HEK293 (cell line): ENCODE measurements around the gene PRTG.
A peak's percentile ranks its signal among the peaks of the same experiment; 100 is the strongest.

Experiments used
- BCL11A ChIP-seq: fragments of 450-650 bp; formaldehyde crosslinking; IDR thresholded peaks from 2 replicates; pipeline ENCODE4 v1.5.1; 2016; ENCODE audit warnings: low read depth, missing biosample characterization, missing genetic modification characterization
- GLI2 ChIP-seq: fragments of 450-650 bp; formaldehyde crosslinking; IDR thresholded peaks from 2 replicates; pipeline ENCODE4; 2017; ENCODE audit warnings: missing biosample characterization, missing genetic modification characterization, low read depth, borderline replicate concordance
- KLF10 ChIP-seq: fragments of 450-650 bp; IDR thresholded peaks from 2 replicates; pipeline ENCODE4 v1.5.1; 2018; ENCODE audit warnings: missing biosample characterization, mild to moderate bottlenecking, missing genetic modification characterization
- OSR2 ChIP-seq: fragments of 450-650 bp; formaldehyde crosslinking; IDR thresholded peaks from 2 replicates; pipeline ENCODE4 v1.5.1; 2016; ENCODE audit warnings: missing biosample characterization, missing genetic modification characterization
- SCRT1 ChIP-seq: fragments of 450-650 bp; formaldehyde crosslinking; IDR thresholded peaks from 2 replicates; pipeline ENCODE4 v1.5.1; 2016; ENCODE audit warnings: missing biosample characterization, missing genetic modification characterization, borderline replicate concordance
- ZNF114 ChIP-seq: fragments of 450-650 bp; formaldehyde crosslinking; IDR thresholded peaks from 2 replicates; pipeline ENCODE4 v1.5.0; 2017; ENCODE audit warnings: missing biosample characterization, missing genetic modification characterization
- ZNF2 ChIP-seq: fragments of 450-650 bp; formaldehyde crosslinking; IDR thresholded peaks from 2 replicates; pipeline ENCODE4 v1.5.1; 2016; ENCODE audit warnings: missing biosample characterization, missing genetic modification characterization
- ZNF24 ChIP-seq: fragments of 450-650 bp; formaldehyde crosslinking; IDR thresholded peaks from 2 replicates; pipeline ENCODE4 v1.5.1; 2016; ENCODE audit warnings: missing biosample characterization, missing genetic modification characterization
- ZNF248 ChIP-seq: fragments of 450-650 bp; formaldehyde crosslinking; IDR thresholded peaks from 2 replicates; pipeline ENCODE4 v1.5.1; 2017; ENCODE audit warnings: missing biosample characterization, missing genetic modification characterization
- ZNF341 ChIP-seq: fragments of 450-650 bp; formaldehyde crosslinking; IDR thresholded peaks from 2 replicates; pipeline ENCODE4; 2016; ENCODE audit warnings: low read depth, missing biosample characterization, missing genetic modification characterization
- ZNF354C ChIP-seq: fragments of 450-650 bp; formaldehyde crosslinking; IDR thresholded peaks from 2 replicates; pipeline ENCODE4 v1.5.1; 2016; ENCODE audit warnings: missing biosample characterization, missing genetic modification characterization, low read depth, borderline replicate concordance
- ZNF391 ChIP-seq: fragments of 450-650 bp; formaldehyde crosslinking; IDR thresholded peaks from 2 replicates; pipeline ENCODE4 v1.5.1; 2016; ENCODE audit warnings: low read depth, missing biosample characterization, missing genetic modification characterization, borderline replicate concordance
- ZNF404 ChIP-seq: fragments of 450-650 bp; formaldehyde crosslinking; IDR thresholded peaks from 2 replicates; pipeline ENCODE4 v1.5.1; 2017; ENCODE audit warnings: missing biosample characterization, missing genetic modification characterization
- ZNF426 ChIP-seq: fragments of 450-650 bp; formaldehyde crosslinking; IDR thresholded peaks from 2 replicates; pipeline ENCODE4 v1.5.1; 2017; ENCODE audit warnings: missing biosample characterization, missing genetic modification characterization, mild to moderate bottlenecking, inconsistent platforms, moderate library complexity
- ZNF529 ChIP-seq: fragments of 450-650 bp; formaldehyde crosslinking; IDR thresholded peaks from 2 replicates; pipeline ENCODE4 v1.5.1; 2017; ENCODE audit warnings: missing genetic modification characterization, missing biosample characterization; ENCODE audit not compliant: insufficient replicate concordance
- ZNF600 ChIP-seq: fragments of 450-650 bp; formaldehyde crosslinking; IDR thresholded peaks from 2 replicates; pipeline ENCODE4 v1.5.1; 2016; ENCODE audit warnings: missing biosample characterization, missing genetic modification characterization
- ZNF610 ChIP-seq: fragments of 450-650 bp; formaldehyde crosslinking; IDR thresholded peaks from 2 replicates; pipeline ENCODE4 v1.5.1; 2016; ENCODE audit warnings: missing biosample characterization, missing genetic modification characterization, borderline replicate concordance
- ZNF701 ChIP-seq: fragments of 450-650 bp; formaldehyde crosslinking; IDR thresholded peaks from 2 replicates; pipeline ENCODE4 v1.5.1; 2016; ENCODE audit warnings: missing biosample characterization, missing genetic modification characterization
- ZNF785 ChIP-seq: fragments of 450-650 bp; formaldehyde crosslinking; IDR thresholded peaks from 2 replicates; pipeline ENCODE4 v1.5.1; 2016; ENCODE audit warnings: missing biosample characterization, missing genetic modification characterization
- ZNF791 ChIP-seq: fragments of 450-650 bp; formaldehyde crosslinking; IDR thresholded peaks from 2 replicates; pipeline ENCODE4 v1.5.1; 2016; ENCODE audit warnings: missing biosample characterization, missing genetic modification characterization
- ZSCAN16 ChIP-seq: fragments of 450-650 bp; formaldehyde crosslinking; IDR thresholded peaks from 2 replicates; pipeline ENCODE4 v1.5.1; 2016; ENCODE audit warnings: missing biosample characterization, missing genetic modification characterization
- TF ChIP-seq, protein P1 (sequence below): fragments of 450-650 bp; IDR thresholded peaks from 2 replicates; pipeline ENCODE4 v1.5.1; 2018; ENCODE audit warnings: missing biosample characterization, missing genetic modification characterization
- TF ChIP-seq, protein P2 (sequence below): fragments of 450-650 bp; formaldehyde crosslinking; IDR thresholded peaks from 2 replicates; pipeline ENCODE4 v1.5.1; 2016; ENCODE audit warnings: missing biosample characterization, missing genetic modification characterization, low read depth
- TF ChIP-seq, protein P3 (sequence below): fragments of 450-650 bp; formaldehyde crosslinking; IDR thresholded peaks from 2 replicates; pipeline ENCODE4; 2016; ENCODE audit warnings: missing biosample characterization, missing genetic modification characterization
- TF ChIP-seq, protein P4 (sequence below): fragments of 450-650 bp; formaldehyde crosslinking; IDR thresholded peaks from 2 replicates; pipeline ENCODE4 v1.5.1; 2016; ENCODE audit warnings: missing biosample characterization, missing genetic modification characterization
- TF ChIP-seq, protein P5 (sequence below): fragments of 450-650 bp; IDR thresholded peaks from 2 replicates; pipeline ENCODE4 v1.5.1; 2018; ENCODE audit warnings: missing biosample characterization, mild to moderate bottlenecking, missing genetic modification characterization
- TF ChIP-seq, protein P6 (sequence below): fragments of 450-650 bp; formaldehyde crosslinking; IDR thresholded peaks from 2 replicates; pipeline ENCODE4 v1.5.1; 2017; ENCODE audit warnings: missing biosample characterization, missing genetic modification characterization
- TF ChIP-seq, protein P7 (sequence below): fragments of 450-650 bp; formaldehyde crosslinking; IDR thresholded peaks from 2 replicates; pipeline ENCODE4 v1.5.1; 2017; ENCODE audit warnings: missing biosample characterization, missing genetic modification characterization

PRTG gene

DNA sequence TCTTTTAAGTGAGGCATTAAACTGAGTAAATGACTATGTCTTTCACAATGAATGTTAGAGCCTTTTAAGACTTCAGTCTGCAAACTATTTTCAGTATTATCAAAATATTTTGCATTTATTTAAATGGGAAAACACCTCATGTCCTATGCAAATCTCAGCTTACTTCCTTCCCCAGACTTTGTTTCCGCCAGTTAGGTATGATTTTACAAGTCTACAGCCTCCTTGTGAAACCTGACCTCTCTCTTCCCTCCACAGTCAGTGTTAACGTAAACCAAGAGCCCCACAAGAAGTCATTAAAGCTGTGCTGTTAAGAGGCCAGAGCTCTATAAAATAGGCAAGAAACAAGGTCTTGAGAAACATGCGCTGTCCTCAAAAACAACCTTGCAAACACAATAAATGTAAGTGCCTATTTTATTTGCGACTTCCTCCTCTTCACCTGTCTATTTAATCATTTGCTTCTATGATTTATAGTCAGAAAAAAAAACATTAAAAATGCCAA is 48.3 kb downstream of the PRTG start (continued):
- TF ChIP-seq, protein P1, sequence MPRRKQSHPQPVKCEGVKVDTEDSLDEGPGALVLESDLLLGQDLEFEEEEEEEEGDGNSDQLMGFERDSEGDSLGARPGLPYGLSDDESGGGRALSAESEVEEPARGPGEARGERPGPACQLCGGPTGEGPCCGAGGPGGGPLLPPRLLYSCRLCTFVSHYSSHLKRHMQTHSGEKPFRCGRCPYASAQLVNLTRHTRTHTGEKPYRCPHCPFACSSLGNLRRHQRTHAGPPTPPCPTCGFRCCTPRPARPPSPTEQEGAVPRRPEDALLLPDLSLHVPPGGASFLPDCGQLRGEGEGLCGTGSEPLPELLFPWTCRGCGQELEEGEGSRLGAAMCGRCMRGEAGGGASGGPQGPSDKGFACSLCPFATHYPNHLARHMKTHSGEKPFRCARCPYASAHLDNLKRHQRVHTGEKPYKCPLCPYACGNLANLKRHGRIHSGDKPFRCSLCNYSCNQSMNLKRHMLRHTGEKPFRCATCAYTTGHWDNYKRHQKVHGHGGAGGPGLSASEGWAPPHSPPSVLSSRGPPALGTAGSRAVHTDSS (tag by site-specific recombination), result peak; percentile 78
- TF ChIP-seq KLF10 (tag by site-specific recombination), result peak; percentile 11; the same call in 1 of the 2 replicates
- TF ChIP-seq, protein P2, sequence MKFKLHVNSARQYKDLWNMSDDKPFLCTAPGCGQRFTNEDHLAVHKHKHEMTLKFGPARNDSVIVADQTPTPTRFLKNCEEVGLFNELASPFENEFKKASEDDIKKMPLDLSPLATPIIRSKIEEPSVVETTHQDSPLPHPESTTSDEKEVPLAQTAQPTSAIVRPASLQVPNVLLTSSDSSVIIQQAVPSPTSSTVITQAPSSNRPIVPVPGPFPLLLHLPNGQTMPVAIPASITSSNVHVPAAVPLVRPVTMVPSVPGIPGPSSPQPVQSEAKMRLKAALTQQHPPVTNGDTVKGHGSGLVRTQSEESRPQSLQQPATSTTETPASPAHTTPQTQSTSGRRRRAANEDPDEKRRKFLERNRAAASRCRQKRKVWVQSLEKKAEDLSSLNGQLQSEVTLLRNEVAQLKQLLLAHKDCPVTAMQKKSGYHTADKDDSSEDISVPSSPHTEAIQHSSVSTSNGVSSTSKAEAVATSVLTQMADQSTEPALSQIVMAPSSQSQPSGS, result no peak
- no peak for TF ChIP-seq ZNF701 (tag by site-specific recombination)
- no peak for TF ChIP-seq ZNF529 (tag by site-specific recombination)
- TF ChIP-seq ZNF610, result peak; percentile 35; the same call in 1 of the 2 replicates
- TF ChIP-seq SCRT1 (tag by site-specific recombination), result 0 out of 2 replicates have a peak, but pooled peaks have one; percentile 57
- no peak for TF ChIP-seq ZNF2 (tag by site-specific recombination)
- no peak for TF ChIP-seq ZNF404 (tag by site-specific recombination)
- TF ChIP-seq ZNF114 (tag by site-specific recombination), result no peak
- TF ChIP-seq ZNF24, result peak; percentile 63
- TF ChIP-seq, protein P3, sequence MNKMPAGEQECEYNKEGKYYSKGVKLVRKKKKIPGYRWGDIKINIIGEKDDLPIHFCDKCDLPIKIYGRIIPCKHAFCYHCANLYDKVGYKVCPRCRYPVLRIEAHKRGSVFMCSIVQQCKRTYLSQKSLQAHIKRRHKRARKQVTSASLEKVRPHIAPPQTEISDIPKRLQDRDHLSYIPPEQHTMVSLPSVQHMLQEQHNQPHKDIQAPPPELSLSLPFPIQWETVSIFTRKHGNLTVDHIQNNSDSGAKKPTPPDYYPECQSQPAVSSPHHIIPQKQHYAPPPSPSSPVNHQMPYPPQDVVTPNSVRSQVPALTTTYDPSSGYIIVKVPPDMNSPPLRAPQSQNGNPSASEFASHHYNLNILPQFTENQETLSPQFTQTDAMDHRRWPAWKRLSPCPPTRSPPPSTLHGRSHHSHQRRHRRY, result no peak
- no peak for TF ChIP-seq ZNF354C
- TF ChIP-seq BCL11A (tag by site-specific recombination), result 0 out of 2 replicates have a peak, but pooled peaks have one; percentile 30
- TF ChIP-seq ZNF600 (tag by site-specific recombination), result no peak
- TF ChIP-seq ZSCAN16 (tag by site-specific recombination), result no peak
- TF ChIP-seq, protein P4, sequence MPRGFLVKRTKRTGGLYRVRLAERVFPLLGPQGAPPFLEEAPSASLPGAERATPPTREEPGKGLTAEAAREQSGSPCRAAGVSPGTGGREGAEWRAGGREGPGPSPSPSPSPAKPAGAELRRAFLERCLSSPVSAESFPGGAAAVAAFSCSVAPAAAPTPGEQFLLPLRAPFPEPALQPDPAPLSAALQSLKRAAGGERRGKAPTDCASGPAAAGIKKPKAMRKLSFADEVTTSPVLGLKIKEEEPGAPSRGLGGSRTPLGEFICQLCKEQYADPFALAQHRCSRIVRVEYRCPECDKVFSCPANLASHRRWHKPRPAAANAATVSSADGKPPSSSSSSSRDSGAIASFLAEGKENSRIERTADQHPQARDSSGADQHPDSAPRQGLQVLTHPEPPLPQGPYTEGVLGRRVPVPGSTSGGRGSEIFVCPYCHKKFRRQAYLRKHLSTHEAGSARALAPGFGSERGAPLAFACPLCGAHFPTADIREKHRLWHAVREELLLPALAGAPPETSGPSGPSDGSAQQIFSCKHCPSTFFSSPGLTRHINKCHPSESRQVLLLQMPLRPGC, result peak; percentile 77
- peak; percentile 41; the same call in 1 of the 2 replicates for TF ChIP-seq ZNF341 (tag by site-specific recombination)
- TF ChIP-seq ZNF391, result no peak
- TF ChIP-seq, protein P5, sequence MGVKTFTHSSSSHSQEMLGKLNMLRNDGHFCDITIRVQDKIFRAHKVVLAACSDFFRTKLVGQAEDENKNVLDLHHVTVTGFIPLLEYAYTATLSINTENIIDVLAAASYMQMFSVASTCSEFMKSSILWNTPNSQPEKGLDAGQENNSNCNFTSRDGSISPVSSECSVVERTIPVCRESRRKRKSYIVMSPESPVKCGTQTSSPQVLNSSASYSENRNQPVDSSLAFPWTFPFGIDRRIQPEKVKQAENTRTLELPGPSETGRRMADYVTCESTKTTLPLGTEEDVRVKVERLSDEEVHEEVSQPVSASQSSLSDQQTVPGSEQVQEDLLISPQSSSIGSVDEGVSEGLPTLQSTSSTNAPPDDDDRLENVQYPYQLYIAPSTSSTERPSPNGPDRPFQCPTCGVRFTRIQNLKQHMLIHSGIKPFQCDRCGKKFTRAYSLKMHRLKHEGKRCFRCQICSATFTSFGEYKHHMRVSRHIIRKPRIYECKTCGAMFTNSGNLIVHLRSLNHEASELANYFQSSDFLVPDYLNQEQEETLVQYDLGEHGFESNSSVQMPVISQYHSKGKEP (tag by site-specific recombination), result peak; percentile 85; the same call in 1 of the 2 replicates
- TF ChIP-seq ZNF426, result no peak
- no peak for TF ChIP-seq ZNF248 (tag by site-specific recombination)
- peak; percentile 75 for TF ChIP-seq GLI2
- no peak for TF ChIP-seq ZNF785 (tag by site-specific recombination)
- TF ChIP-seq, protein P6, sequence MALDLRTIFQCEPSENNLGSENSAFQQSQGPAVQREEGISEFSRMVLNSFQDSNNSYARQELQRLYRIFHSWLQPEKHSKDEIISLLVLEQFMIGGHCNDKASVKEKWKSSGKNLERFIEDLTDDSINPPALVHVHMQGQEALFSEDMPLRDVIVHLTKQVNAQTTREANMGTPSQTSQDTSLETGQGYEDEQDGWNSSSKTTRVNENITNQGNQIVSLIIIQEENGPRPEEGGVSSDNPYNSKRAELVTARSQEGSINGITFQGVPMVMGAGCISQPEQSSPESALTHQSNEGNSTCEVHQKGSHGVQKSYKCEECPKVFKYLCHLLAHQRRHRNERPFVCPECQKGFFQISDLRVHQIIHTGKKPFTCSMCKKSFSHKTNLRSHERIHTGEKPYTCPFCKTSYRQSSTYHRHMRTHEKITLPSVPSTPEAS (tag by site-specific recombination), result no peak
- TF ChIP-seq, protein P7, sequence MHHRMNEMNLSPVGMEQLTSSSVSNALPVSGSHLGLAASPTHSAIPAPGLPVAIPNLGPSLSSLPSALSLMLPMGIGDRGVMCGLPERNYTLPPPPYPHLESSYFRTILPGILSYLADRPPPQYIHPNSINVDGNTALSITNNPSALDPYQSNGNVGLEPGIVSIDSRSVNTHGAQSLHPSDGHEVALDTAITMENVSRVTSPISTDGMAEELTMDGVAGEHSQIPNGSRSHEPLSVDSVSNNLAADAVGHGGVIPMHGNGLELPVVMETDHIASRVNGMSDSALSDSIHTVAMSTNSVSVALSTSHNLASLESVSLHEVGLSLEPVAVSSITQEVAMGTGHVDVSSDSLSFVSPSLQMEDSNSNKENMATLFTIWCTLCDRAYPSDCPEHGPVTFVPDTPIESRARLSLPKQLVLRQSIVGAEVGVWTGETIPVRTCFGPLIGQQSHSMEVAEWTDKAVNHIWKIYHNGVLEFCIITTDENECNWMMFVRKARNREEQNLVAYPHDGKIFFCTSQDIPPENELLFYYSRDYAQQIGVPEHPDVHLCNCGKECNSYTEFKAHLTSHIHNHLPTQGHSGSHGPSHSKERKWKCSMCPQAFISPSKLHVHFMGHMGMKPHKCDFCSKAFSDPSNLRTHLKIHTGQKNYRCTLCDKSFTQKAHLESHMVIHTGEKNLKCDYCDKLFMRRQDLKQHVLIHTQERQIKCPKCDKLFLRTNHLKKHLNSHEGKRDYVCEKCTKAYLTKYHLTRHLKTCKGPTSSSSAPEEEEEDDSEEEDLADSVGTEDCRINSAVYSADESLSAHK (tag by site-specific recombination), result peak; percentile 89
- no peak for TF ChIP-seq ZNF791 (tag by site-specific recombination)
- TF ChIP-seq OSR2 (tag by site-specific recombination), result peak; percentile 94
